GM23248 (cell line): ENCODE data around the gene ST6GALNAC3. TPM values are rescaled to one million over a fixed set of nuclear protein-coding genes. Genes with fewer than 3 reads are reported as not detected.

Source experiments
- DNase-seq: peaks from one replicate; pipeline ENCODE4 v3.0.0-alpha.2; 2015
- H2AFZ ChIP-seq: fragments of 200-600 bp; sonication (generic); 2 replicates; pipeline ENCODE4 v1.6.1; 2016; ENCODE audit warnings: antibody characterized with exemption
- H3F3A ChIP-seq: fragments of 200-600 bp; sonication (generic); 2 replicates; pipeline ENCODE4 v1.6.1; 2016; ENCODE audit warnings: mild to moderate bottlenecking, antibody characterized with exemption, mixed run types; ENCODE audit not compliant: insufficient read depth
- H3K27ac ChIP-seq: fragments of 200-600 bp; sonication (generic); 2 replicates; pipeline ENCODE4 v1.5.1; 2016; ENCODE audit warnings: mild to moderate bottlenecking
- H3K27me3 ChIP-seq: fragments of 200-600 bp; sonication (generic); replicated peaks from 2 replicates; pipeline ENCODE4 v1.6.1; 2016; ENCODE audit warnings: mild to moderate bottlenecking; ENCODE audit not compliant: insufficient read depth
- H3K36me3 ChIP-seq: fragments of 200-600 bp; sonication (generic); 2 replicates; pipeline ENCODE4 v1.6.1; 2016; ENCODE audit warnings: low read depth, mild to moderate bottlenecking
- H3K4me1 ChIP-seq: fragments of 200-600 bp; sonication (generic); 2 replicates; pipeline ENCODE4 v1.6.1; 2016; ENCODE audit warnings: mild to moderate bottlenecking; ENCODE audit not compliant: insufficient read depth
- H3K4me2 ChIP-seq: fragments of 200-600 bp; sonication (generic); one replicate; pipeline ENCODE4 v1.6.1; 2016; ENCODE audit warnings: mild to moderate bottlenecking; ENCODE audit not compliant: unreplicated experiment
- H3K4me3 ChIP-seq: fragments of 200-600 bp; sonication (generic); 2 replicates; pipeline ENCODE4 v1.5.1; 2016; ENCODE audit warnings: mild to moderate bottlenecking
- H3K79me2 ChIP-seq: fragments of 200-600 bp; sonication (generic); 2 replicates; pipeline ENCODE4 v1.6.1; 2016; ENCODE audit warnings: mild to moderate bottlenecking; ENCODE audit not compliant: insufficient read depth
- H3K9ac ChIP-seq: fragments of 200-600 bp; sonication (generic); 2 replicates; pipeline ENCODE4 v1.6.1; 2016; ENCODE audit warnings: mild to moderate bottlenecking
- H3K9me2 ChIP-seq: fragments of 200-600 bp; sonication (generic); 2 replicates; pipeline ENCODE4 v1.6.1; 2016; ENCODE audit warnings: mixed run types, mild to moderate bottlenecking, moderate library complexity; ENCODE audit not compliant: insufficient read depth
- H3K9me3 ChIP-seq: fragments of 200-600 bp; sonication (generic); one replicate; pipeline ENCODE4 v1.6.1; 2017; ENCODE audit warnings: low read depth
- H4K20me1 ChIP-seq: fragments of 200-600 bp; sonication (generic); 2 replicates; pipeline ENCODE4 v1.6.0; 2016; ENCODE audit not compliant: insufficient read depth
- EZH2 ChIP-seq: fragments of 200-600 bp; sonication (generic); IDR thresholded peaks from 2 replicates; pipeline ENCODE4 v1.6.1; 2018; ENCODE audit warnings: antibody characterized with exemption, mild to moderate bottlenecking; ENCODE audit not compliant: insufficient read depth, poor library complexity, severe bottlenecking
- EZH2phosphoT487 ChIP-seq: fragments of 200-600 bp; sonication (generic); IDR thresholded peaks from 2 replicates; pipeline ENCODE4 v1.6.1; 2018; ENCODE audit warnings: antibody characterized with exemption, moderate library complexity, mild to moderate bottlenecking, low read depth; ENCODE audit not compliant: insufficient read depth
- WGBS, 2 experiments: methylation state at CpG; one replicate each; pipeline ENCODE4 v1.1.6; 2015 to 2017; ENCODE audit warnings: low lambda C conversion rate in 2 of 2, low coverage in 1 of 2; ENCODE audit errors: missing lambda C conversion rate in 2 of 2; 5-methylcytosine and 5-hydroxymethylcytosine counted together
- in situ Hi-C: fragments of 300-500 bp; cut with MboI; formaldehyde crosslinking; loops from 2 replicates; pipeline ENCODE4 v1.15.0; 2020
- polyA plus RNA-seq: library from polyadenylated mRNA; unstranded; fragments of >200 nt; fragmentation: Nextera tagmentation; extraction: Ambion mirVana; gene quantifications from 2 replicates; pipeline ENCODE4 v1.2.1, GENCODE V29; 2016
- total RNA-seq: library from RNA; depleted of rRNA; stranded (reverse); fragments of >200 nt; shearing (Covaris generic); gene quantifications from 2 replicates; pipeline ENCODE4 v1.2.3, GENCODE V29; 2014

The ST6GALNAC3 gene
- total and polyA plus RNA-seq, 2 experiments from 2014 or later, result not detected

GRCh38 chr1:76615253-76616035, 540.9 kb downstream of the ST6GALNAC3 start:
- no peak for DNase-seq
- no peaks in the 10 kb centered on the region for H3K4me1 ChIP-seq
- H3K4me3 ChIP-seq, result no peak overlapping the region
- 39 to 45% methylated on average over 3 of the region's 3 CpGs for WGBS, 2 experiments
- no peaks in the 10 kb centered on the region for H3K36me3 ChIP-seq
- in situ Hi-C loops, result no loop called here
- H2AFZ ChIP-seq, result no peak overlapping the region
- no peaks in the 10 kb centered on the region for H3F3A ChIP-seq
- no peak overlapping the region for H3K27ac ChIP-seq
- TF ChIP-seq EZH2phosphoT487, result no peak
- TF ChIP-seq EZH2, result no peak
- no peaks in the 10 kb centered on the region for H4K20me1 ChIP-seq
- H3K4me2 ChIP-seq, result no peak overlapping the region
- no peaks in the 10 kb centered on the region for H3K27me3 ChIP-seq
- no peaks in the 10 kb centered on the region for H3K79me2 ChIP-seq
- H3K9me3 ChIP-seq, result no peaks in the 10 kb centered on the region
- no peaks in the 10 kb centered on the region for H3K9me2 ChIP-seq
- H3K9ac ChIP-seq, result no peak overlapping the region

- no peaks in the 10 kb centered on the region for H4K20me1 ChIP-seq
- H3K36me3 ChIP-seq, result no peaks in the 10 kb centered on the region
- no peaks in the 10 kb centered on the region for H3K27me3 ChIP-seq
- H3K4me2 ChIP-seq, result no peak overlapping the region
- TF ChIP-seq EZH2 (no peak), EZH2phosphoT487 (no peak)
- H3F3A ChIP-seq, result no peaks in the 10 kb centered on the region
- no peak overlapping the region for H3K9ac ChIP-seq
- no peaks in the 10 kb centered on the region for H3K4me1 ChIP-seq
- no peak for DNase-seq
- in situ Hi-C loops, result no loop called here
- H3K79me2 ChIP-seq, result no peaks in the 10 kb centered on the region
- WGBS, 2 experiments, result 71 to 74% methylated on average over 4 of the region's 4 CpGs
- no peak overlapping the region for H2AFZ ChIP-seq
- no peaks in the 10 kb centered on the region for H3K9me2 ChIP-seq
- H3K27ac ChIP-seq, result no peak overlapping the region
- H3K4me3 ChIP-seq, result no peak overlapping the region
- no peaks in the 10 kb centered on the region for H3K9me3 ChIP-seq
Observed at GRCh38 chr1:76620371-76620770, 545.8 kb downstream of the ST6GALNAC3 start.

- Histone ChIP-seq H3K4me2 (no peak overlapping the region), H3K9ac (no peak overlapping the region), H3K9me3 (no peaks in the 10 kb centered on the region), H3K36me3 (no peaks in the 10 kb centered on the region), H3F3A (0 out of 2 replicates have a peak, but pooled peaks cover 2% of the 10 kb centered on the region), H3K27me3 (no peaks in the 10 kb centered on the region), H4K20me1 (no peaks in the 10 kb centered on the region), H3K4me1 (peaks cover 4% of the 10 kb centered on the region; the same call in 1 of the 2 replicates), H3K27ac (no peak overlapping the region), H2AFZ (no peak overlapping the region), H3K4me3 (no peak overlapping the region), H3K79me2 (no peaks in the 10 kb centered on the region), H3K9me2 (no peaks in the 10 kb centered on the region)
- WGBS, 2 experiments, result 68 to 70% methylated on average over 7 of the region's 7 CpGs
- in situ Hi-C loops, result no loop called here
- DNase-seq, result no peak
- no peak for TF ChIP-seq EZH2phosphoT487
- TF ChIP-seq EZH2, result no peak
Observed at GRCh38 chr1:76622774-76623528, 548.4 kb downstream of the ST6GALNAC3 start.

GRCh38 chr1:76625886-76626678, 551.5 kb downstream of the ST6GALNAC3 start:
- WGBS, 2 experiments, result 45 to 48% methylated on average over 2 of the region's 2 CpGs
- peaks cover 5% of the 10 kb centered on the region; the same call in 1 of the 2 replicates for H3K9me2 ChIP-seq
- in situ Hi-C loops, result no loop called here

More at GRCh38 chr1:76625886-76626678, 551.5 kb downstream of the ST6GALNAC3 start:
- no peaks in the 10 kb centered on the region for H3K27me3 ChIP-seq
- H3F3A ChIP-seq, result peaks cover 6% of the 10 kb centered on the region; the same call in 1 of the 2 replicates
- H3K36me3 ChIP-seq, result no peaks in the 10 kb centered on the region
- no peak overlapping the region for H3K27ac ChIP-seq
- H3K79me2 ChIP-seq, result no peaks in the 10 kb centered on the region
- H3K4me1 ChIP-seq, result peaks cover 7% of the 10 kb centered on the region; the same call in 1 of the 2 replicates
- no peak overlapping the region for H3K9ac ChIP-seq
- no peak overlapping the region for H2AFZ ChIP-seq
- no peak overlapping the region for H3K4me3 ChIP-seq
- no peaks in the 10 kb centered on the region for H3K9me3 ChIP-seq
- DNase-seq, result peak; percentile 33
- H3K4me2 ChIP-seq, result no peak overlapping the region
- H4K20me1 ChIP-seq, result no peaks in the 10 kb centered on the region
- TF ChIP-seq EZH2 (no peak), EZH2phosphoT487 (no peak)
